ENCODE results near the gene TEAD1. TPM values are rescaled to one million over a fixed set of nuclear protein-coding genes. Genes with fewer than 3 reads are reported as not detected.
A peak's percentile ranks its signal among the peaks of the same experiment; 100 is the strongest.

TEAD1 gene
- total RNA-seq, 4 donors from 2014 or later: 184 to 272 (median 208) TPM

DNA sequence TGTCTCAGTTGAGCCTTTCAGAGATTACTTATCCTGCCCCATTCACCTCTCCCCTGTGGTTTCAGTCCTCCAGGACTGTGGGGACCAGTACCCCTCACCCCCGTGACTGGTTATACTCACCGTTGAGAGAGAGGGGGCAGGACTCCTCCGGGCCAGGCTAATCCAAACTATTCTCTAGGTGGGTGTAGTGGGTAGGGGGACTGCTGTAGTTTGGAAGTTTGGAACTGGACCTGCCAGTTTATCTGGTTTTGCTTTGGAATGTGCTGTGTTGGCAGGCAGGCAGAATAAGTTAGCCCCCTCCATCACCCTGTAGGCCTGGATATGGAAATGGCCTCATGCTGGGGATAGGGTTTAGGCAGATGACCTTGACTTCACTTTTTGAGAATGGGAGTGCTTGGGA, 13.5 kb downstream of the TEAD1 start:
- TF ChIP-seq EP300 (IDR thresholded peaks at IDR 0.05) (no peak), POLR2A (IDR thresholded peaks at IDR 0.05) (no peak), POLR2AphosphoS5 (IDR thresholded peaks at IDR 0.05) (no peak)
- TF ChIP-seq, protein P1, sequence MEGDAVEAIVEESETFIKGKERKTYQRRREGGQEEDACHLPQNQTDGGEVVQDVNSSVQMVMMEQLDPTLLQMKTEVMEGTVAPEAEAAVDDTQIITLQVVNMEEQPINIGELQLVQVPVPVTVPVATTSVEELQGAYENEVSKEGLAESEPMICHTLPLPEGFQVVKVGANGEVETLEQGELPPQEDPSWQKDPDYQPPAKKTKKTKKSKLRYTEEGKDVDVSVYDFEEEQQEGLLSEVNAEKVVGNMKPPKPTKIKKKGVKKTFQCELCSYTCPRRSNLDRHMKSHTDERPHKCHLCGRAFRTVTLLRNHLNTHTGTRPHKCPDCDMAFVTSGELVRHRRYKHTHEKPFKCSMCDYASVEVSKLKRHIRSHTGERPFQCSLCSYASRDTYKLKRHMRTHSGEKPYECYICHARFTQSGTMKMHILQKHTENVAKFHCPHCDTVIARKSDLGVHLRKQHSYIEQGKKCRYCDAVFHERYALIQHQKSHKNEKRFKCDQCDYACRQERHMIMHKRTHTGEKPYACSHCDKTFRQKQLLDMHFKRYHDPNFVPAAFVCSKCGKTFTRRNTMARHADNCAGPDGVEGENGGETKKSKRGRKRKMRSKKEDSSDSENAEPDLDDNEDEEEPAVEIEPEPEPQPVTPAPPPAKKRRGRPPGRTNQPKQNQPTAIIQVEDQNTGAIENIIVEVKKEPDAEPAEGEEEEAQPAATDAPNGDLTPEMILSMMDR (IDR thresholded peaks at IDR 0.05): no peak
- no peak overlapping the region for H3K27ac ChIP-seq

DNA sequence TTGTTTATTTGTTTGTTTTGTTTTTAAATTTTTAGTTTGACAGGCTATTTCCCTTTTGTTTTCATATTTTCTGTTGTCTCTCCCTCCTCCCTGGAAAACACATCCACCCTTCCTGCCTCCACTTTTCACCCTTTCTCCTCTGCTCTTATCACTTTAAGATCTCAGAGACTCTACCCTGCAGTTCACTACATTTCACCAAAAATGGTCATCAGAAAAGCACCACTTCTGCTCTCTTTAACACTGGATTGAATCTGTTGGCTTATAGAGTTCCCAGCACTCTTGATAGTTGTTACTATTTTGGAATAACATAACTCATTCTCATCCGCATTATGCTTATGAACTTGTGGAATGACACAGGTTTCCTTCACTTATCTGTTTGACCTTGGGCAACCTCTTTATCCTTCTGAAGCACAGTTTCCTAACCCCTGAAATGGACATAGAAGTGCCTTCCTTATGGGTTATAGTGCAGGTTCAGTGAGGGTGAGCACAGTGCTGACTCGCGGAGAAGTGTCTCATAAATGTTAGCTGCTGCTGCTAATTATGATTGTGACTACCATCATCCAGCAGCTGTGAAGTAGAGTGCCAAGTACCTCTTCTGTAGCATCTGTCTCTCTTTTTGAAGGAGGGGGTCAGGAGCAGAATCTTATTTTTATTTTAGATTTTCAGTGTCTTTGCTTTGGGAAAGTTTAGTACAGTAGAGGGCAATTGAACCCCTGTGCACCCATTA, 15.0 kb downstream of the TEAD1 start:
- peaks cover 11 to 97% (median 24%) of the 10 kb centered on the region in 3 donors for H3K4me1 ChIP-seq
- no peaks in the 10 kb centered on the region for H3K9me3 ChIP-seq
- no peak overlapping the region for H3K27ac ChIP-seq
- TF ChIP-seq EP300 (IDR thresholded peaks at IDR 0.05) (no peak), POLR2AphosphoS5 (IDR thresholded peaks at IDR 0.05) (no peak)
- H3K27me3 ChIP-seq: no peaks in the 10 kb centered on the region
- H3K36me3 ChIP-seq: no peaks in the 10 kb centered on the region
- ATAC-seq: no peak
- H3K4me3 ChIP-seq: no peak overlapping the region
- WGBS, 2 donors (ENCODE audit: low coverage in 1 of 2): 40 to 56% methylated on average over 2 to 3 of the region's 3 CpGs

More for the DNA sequence above, 13.5 kb downstream of the TEAD1 start:
- H3K9me3 ChIP-seq: no peaks in the 10 kb centered on the region
- H3K4me1 ChIP-seq: peaks cover 8 to 97% (median 17%) of the 10 kb centered on the region in 3 donors
- H3K4me3 ChIP-seq: no peak overlapping the region
- H3K27me3 ChIP-seq: no peaks in the 10 kb centered on the region
- 64% methylated on average over 2 of the region's 3 CpGs; no CpG with 5 or more reads in 1 of the 2 donors for WGBS, 2 donors (ENCODE audit: low coverage in 1 of 2)
- no peaks in the 10 kb centered on the region for H3K36me3 ChIP-seq
- no peak for ATAC-seq

DNA sequence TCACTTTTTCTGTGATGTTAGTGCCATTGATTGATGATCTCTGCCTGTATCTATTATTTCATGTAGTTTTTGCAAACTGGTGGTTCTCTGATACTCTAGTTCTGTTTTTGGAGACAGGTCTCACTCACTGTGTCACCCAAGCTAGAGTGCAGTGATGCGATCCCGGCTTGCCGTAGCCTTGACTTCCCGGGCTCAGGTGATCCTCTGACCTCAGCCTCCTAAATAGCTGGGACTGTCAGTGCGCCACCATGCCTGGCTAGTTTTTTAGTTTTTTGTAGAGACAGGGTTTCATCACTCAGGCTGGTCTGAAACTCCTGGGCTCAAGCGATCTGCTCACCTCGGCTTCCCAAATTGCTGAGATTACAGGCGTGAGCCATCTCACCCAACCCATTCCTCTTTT, 16.4 kb downstream of the TEAD1 start:
- Histone ChIP-seq H3K27me3 (no peaks in the 10 kb centered on the region), H3K4me3 (no peak overlapping the region), H3K36me3 (no peaks in the 10 kb centered on the region), H3K4me1 (peaks cover 15 to 99% (median 29%) of the 10 kb centered on the region in 3 donors), H3K9me3 (no peaks in the 10 kb centered on the region), H3K27ac (no peak overlapping the region)
- TF ChIP-seq EP300 (IDR thresholded peaks at IDR 0.05) (no peak), POLR2A (IDR thresholded peaks at IDR 0.05) (no peak)
- ATAC-seq: no peak
- 86 to 95% methylated on average over 4 to 5 of the region's 8 CpGs for WGBS, 2 donors (ENCODE audit: low coverage in 1 of 2)

DNA sequence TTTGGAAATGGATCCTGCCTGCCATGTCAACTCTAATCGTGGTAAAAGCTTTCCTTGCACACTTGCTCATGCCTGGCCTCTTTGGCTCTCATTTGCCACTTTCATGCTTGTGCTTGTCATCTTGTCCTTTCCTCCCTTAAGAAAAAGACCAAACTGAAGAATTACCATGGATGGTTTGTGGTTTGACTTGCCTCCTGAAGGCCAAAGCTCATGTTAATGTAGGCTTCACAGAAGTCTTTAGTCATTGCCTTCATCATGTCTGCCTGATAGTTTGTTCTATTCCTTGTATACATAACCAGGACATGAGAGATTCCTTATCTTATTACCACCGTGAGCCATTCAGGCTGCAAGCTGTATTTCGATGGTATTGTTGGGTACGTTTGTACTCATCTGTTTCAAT, 17.3 kb downstream of the TEAD1 start:
- no peaks in the 10 kb centered on the region for H3K9me3 ChIP-seq
- H3K4me1 ChIP-seq: peaks cover 15 to 93% (median 29%) of the 10 kb centered on the region in 3 donors
- WGBS, 2 donors (ENCODE audit: low coverage in 1 of 2): 64 to 69% methylated on average over 4 of the region's 4 CpGs
- no peak overlapping the region for H3K4me3 ChIP-seq
- ATAC-seq: no peak
- H3K27me3 ChIP-seq: no peaks in the 10 kb centered on the region
- no peaks in the 10 kb centered on the region for H3K36me3 ChIP-seq
- H3K27ac ChIP-seq: peak overlapping the region in 2 of 4 donors; percentile 81 to 82
- TF ChIP-seq EP300 (IDR thresholded peaks at IDR 0.05) (no peak), POLR2A (IDR thresholded peaks at IDR 0.05) (no peak), POLR2AphosphoS5 (IDR thresholded peaks at IDR 0.05) (no peak)
- TF ChIP-seq, protein P1 (IDR thresholded peaks at IDR 0.05): no peak

DNA sequence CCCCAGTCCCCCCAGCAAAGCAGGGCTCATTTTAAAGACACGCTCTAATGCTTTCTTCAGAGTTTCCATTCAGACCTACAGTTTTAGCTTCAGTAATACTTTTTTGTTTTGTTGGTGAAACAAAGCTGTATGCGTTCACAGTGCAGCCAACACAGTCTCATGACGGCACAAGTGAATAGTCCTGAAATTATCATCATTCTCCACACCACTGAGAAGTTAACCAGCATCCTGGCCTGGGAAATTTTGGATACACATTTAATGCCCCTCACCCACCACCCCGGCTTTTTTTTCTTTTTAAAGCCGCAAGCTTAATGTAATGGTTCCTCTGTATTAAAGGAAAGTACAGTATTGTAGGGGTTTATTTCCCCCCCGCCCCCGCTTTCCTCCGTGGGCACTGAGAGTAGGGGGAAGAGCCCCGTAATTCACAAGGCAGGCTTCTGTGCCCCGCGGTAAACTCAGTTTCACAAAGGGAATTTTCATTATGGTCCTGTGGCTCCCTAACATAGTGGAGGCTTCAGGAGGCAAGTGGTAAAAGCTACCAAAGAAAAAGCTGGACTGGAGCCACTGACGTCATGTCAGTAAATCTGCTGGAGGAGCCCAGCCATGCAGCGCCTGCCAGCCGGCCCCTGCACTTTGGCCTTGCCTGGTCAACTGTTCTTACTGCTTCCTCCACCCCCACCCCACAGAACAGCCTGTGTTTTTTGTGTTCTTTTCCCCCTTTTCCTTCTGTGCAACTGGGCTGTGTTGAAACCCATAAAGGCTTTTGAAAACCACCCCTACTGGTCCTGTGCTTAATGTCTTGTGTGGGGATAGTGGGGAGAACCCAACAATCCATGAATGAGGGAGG, 18.2 kb downstream of the TEAD1 start:
- no peaks in the 10 kb centered on the region for H3K36me3 ChIP-seq
- peak; percentile 82 for ATAC-seq
- 26 to 36% methylated on average over 14 of the region's 14 CpGs for WGBS, 2 donors (ENCODE audit: low coverage in 1 of 2)

More for the DNA sequence above, 18.2 kb downstream of the TEAD1 start:
- no peak for TF ChIP-seq POLR2A (IDR thresholded peaks at IDR 0.05)
- TF ChIP-seq EP300 (IDR thresholded peaks at IDR 0.05): no peak
- TF ChIP-seq, protein P1 (IDR thresholded peaks at IDR 0.05): peak in 1 of 4 experiments; percentile 8
- TF ChIP-seq POLR2AphosphoS5 (IDR thresholded peaks at IDR 0.05): peak; percentile 77
- Histone ChIP-seq H3K27ac (peak overlapping the region; percentile 76 to 82 (median 80)), H3K4me3 (no peak overlapping the region), H3K9me3 (no peaks in the 10 kb centered on the region), H3K4me1 (peaks cover 15 to 89% (median 29%) of the 10 kb centered on the region in 3 donors), H3K27me3 (no peaks in the 10 kb centered on the region)

Data from gastroesophageal sphincter (tissue), 4 donors.